ENCODE measurements around the gene SVOP.
"Not testable (repeated sequence)": the region's sequence is repeated elsewhere in the genome, so short reads cannot be mapped to it uniquely, and the experiment has no call there.

SVOP gene

DNA sequence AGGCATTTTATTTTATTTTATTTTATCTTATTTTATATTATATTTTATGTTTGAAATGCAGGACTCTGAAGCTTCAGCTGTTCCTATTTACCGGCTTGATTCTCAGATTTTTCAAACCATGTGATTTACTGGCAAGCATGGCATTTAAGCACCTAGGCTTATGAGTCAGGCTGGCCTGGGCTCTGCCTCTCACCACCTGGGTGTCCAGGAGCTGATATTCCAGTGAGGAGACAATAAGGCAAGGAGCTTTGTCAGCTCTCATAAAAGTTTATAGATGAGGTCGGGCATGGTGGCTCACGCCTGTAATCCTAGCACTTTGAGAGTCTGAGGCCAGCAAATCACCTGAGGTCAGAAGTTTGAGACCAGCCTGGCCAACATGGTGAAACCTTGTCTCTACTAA lies 138.9 kb downstream of the SVOP start:
- DNase-seq = no peak

DNA sequence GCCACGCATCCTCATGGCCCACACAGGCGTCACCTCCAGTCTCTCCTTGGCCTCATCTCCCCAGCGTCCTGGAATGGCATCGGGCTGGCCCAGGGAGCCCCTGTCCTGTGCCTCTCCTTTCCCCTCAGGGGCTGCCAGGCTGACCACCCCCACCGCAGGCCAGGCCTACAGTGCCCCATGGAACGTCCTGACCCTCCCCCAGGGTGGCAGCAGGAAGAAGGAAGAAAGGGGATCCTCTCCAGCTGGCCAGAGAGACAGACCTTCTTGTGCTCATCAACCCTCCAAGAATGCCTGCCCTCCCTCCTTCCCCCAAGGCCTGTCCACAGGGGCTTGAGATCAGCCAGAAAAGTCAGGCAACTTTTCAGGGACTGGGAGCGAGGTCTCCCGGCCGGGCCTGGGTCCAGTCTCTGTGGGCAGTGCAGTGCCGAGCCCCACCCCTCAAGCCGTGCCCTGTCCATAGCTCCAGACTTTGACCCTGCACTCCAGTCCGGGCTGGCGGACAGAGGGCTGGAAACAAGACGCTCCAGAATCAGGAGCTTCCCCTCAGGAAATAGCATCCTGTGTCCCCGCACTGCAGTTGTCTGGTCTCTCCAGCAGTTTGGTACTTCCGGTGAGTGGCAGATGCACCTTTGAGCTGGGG lies 141.1 kb downstream of the SVOP start, which contains the start of gene DAO:
DAO (plus strand) TSS at position 478 of the 640 bp plus-strand sequence. CDS start 4,915 bp downstream, outside the sequence.
- DNase-seq = no peak

DNA sequence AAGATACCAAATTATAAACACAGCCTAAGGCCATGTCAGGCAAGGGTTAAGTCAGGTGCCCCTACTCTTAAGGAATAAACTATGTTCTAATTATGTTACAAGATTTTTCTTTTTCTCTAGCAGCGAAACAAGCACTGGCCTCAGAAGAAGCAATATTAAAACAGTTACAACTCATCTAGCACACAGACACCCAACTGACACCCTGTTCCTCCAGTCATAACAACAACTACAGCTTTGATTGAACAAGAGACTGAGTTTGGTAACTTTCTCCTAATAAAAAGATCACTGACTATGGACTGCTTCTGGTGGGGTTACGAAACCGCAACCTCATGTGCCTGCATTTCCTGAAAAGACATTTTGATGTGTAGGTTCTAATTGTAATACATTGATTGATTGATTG lies 144.3 kb downstream of the SVOP start:
- DNase-seq = no peak

DNA sequence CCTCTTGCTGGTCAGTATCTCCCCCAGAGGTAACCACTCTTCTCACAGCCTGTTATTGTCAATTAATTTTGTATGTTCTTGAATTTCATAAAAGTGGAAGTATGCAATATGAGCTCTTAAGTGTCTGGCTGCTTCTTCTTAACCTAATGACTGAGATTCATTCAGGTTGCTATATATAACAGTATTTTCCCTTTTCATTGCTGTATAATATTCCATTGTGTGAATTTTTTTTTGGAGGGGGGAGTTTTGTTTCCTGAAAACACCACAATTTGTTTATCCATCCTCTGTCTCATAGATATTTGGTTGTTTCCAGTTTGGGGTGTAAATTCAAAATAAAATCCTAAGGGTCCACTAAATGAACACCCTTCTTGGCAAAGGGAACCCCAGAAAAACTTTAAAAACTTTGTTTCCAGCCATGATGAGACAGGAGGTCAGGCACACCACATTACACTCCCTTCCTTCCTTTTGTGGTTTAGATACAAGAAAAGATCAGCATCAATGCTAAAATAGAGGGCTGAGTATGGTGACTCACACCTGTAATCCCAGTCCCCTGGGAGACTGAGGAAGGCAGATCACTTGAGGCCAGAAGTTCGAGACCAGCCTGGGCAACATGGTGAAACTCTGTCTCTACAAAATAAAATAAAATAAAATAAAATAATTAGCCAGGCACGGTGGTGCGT lies 145.0 kb downstream of the SVOP start:
- no peak for DNase-seq

DNA sequence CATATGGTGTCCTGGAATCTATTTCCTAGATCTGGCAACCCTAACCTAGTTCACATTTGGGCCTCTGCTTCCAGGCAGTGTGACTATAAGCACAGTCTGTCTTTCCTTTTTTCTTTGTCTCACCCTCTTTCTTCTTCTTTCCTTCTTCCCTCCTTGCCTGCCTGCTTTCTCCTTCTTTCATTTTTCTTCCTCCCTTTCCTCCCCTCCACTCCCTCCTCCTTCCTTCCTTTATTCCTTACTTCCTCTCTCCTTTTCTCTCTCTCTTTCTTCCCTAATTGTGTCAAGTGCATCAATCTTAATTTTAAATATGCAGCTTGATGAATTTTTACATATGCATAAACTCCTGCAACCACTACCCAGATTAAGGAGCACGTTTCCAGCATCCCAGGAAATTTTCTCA lies 145.6 kb downstream of the SVOP start:
- DNase-seq = no peak

DNA sequence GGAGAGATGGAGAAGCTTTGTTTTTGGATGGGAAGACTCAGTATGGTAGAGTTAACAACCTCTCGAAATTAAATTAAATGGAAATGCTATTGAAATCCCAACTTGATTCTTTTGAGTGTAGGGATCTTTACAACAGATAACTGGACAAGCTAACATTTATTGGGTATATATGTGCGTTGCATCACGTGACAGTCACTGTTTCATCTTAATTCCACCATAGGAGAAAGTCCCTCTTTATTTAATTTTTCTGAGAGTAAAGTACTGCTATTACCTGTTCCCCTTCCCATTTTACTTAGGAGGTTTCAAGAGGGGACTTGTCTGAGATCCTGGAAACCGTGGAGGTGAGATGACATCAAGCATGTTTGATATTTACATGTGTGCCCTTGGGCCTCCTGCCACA lies 152.1 kb downstream of the SVOP start:
- DNase-seq = no peak

DNA sequence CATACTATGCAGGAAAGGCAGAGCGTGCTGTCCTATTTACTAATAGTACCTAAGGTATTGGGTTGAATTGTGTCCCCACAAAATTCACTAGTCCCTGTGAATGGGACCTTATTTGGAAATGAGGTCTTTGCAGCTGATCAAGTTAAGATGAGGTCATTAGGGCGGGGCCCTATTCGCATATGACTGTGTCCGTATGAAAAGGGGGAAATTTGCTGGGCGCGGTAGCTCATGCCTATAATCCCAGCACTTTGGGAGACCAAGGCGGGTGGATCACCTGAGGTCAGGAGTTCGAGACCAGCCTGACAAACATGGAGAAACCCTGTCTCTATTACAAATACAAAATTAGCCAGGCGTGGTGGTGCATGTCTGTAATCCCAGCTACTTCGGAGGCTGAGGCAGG lies 154.8 kb downstream of the SVOP start:
- DNase-seq = not testable (repeated sequence)

DNA sequence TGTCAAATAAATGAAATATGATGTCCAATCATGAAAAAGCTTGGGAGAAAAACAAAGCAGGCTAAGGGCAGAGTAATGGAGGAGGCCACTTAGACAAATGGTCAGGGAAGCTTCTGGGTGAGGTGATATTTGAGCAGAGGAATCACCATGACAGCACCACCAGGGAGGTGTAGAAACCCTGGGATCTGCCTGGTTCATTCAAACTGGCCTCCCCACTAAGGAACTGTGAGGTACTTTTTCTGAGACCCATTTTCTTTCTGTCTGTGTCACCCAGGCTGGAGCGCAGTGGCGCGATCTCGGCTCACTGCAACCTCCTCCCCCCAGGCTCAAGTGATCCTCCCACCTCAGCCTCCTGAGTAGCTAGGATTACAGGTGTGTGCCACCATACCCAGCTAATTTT lies 155.7 kb downstream of the SVOP start:
- no peak for DNase-seq

DNA sequence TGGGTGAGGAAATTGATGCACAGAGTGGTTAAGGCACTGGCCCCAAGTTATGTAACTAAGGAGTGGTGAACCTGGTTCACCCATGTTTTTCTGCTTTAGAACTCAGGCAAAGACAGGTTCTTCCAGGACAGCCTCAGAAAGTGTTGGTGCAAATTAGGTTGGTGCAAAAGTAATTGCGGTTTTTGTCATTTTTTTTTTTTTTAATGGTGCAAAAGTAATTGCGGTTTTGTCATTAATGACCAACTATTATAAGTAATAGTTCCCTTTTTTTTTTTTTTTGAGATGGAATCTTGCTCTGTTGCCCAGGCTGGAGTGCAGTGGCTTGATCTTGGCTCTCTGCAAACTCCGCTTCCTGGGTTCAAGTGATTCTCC lies 158.3 kb downstream of the SVOP start:
- no peak for DNase-seq

DNA sequence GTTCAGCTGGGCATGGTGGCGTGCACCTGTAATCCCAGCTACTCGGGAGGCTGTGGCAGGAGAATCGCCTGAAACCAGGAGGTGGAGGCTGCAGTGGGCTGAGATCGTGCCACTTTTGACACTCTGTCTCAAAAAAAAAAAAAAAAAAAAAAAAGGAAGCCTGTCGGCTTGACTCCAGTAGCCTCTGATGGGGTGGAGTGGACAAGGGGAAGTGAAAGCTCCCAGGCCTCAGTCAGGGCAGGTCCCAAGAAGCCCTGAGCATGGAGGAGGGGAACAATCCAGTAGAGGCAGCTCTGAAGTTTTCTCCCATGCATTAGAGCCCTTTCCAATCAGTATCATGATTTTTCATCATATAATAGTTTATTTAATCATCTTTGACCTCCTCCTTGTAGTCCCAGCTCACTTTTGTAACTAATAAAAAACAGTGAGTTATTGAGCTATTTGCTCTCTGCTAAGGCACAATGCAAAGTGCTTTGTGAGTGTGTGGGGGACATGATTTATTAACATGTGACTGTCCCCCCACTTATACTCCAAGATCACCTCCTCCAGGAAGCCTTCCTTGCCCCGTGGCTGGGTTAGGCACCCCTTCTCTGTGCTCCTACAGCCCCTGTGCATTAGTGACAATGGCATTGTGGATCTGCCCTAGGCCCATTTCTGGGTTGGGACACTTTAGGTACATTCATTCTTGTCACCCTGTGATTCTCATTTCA lies 158.8 kb downstream of the SVOP start:
- no peak for DNase-seq

DNA sequence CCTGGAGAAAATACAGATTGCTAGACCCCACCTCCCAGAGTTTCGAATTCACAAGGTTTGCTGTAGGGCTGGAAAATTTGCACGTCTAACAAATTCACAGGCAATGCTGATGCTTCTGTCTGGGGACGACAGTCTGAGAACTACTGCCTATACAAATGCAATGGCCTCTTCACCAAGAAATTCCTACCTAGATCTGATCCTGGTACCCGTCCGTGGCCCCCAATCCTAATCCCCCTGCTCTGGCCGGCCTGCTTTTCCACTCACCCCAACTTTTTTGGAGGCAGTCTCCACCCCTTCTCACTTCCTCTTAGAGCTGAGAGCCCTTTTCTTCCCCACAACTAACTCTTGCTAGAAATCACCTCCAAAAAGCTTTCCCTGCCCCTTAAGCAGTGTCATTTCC lies 160.4 kb downstream of the SVOP start:
- no peak for DNase-seq

DNA sequence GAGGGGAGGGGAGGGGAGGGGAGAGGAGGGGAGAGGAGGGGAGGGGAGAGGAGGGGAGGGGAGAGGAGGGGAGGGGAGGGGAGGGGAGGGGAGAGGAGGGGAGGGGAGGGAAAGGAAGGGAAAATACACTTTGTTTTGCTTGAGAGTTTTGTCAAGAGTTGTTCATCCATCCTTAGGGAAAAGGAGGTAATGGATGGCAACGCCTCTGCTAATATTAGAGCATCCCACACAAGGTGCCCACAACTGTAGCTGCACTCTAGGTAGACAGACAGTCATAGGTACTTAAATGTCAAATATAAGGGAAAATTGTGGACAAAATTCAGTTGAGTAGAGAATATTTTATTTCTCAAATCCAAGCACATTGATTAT lies 161.0 kb downstream of the SVOP start:
- DNase-seq = no peak

DNA sequence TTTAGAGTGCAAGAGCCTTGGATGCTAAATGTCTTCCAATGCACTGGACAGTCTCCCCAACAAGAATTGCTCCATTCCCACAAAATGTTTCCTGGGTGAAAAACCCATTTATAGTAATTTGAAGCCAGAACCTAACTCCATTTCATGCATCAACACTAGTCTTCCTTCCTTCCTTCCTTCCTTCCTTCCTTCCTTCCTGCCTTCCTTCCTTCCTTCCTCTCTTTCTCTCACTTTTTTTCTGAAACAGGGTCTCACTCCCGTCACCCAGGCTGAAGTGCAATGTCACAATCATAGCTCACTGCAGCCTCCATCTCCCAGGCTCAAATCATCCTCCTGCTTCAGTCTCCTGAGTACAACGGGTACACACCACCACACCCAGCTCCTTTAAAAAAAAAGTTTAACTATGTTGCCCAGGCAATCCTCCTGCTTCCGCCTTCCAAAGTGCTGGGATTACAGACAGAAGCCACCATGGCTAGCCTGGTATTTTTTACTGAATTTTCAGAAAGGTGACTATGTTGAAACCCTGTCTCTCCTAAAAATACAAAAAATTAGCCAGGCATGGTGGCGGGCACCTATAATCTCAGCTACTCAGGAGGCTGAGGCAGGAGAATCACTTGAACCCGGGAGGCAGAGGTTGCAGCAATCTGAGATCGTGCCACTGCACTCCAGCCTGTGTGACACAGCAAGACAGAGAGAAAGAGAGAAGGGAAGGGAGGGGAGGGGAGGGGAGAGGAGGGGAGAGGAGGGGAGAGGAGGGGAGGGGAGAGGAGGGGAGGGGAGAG lies 161.5 kb downstream of the SVOP start:
- not testable (repeated sequence) for DNase-seq

DNA sequence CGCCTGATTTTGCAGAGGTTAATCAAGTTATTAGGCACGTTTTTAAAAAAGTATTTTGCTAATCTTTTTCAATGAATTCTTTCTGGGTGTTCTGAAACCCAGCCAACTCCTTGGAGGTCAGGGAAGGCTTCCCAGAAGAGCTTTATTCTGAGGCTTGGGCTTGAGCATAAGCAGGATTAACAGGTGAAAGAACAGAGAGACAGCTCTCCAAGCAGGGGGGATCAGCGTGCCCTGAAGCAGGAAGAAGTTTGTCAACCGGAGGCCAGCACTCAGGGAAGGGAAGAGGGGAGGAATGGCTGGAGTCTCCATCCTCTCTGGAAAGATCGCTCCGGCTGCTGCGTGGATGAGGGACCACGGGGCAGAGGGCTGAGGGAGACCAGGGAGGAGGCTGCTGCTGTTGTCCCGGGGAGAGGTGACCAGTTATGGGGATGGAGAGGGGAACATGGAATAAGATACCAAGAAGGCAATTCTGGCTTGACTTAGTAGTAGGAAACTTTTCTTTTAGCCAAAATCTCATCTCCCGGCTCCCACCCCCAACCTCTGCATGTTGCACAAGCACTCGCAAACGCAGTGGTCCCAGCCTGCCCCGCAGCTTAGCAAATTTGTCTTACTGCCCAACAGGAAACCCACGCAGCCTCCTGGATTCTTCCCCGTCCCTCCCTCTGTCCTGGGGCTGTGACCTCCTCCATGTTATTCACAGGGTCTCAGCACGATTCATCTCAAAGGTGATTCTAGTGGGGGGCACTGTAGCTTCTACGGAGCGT lies 162.4 kb downstream of the SVOP start:
- DNase-seq = peak in 1 of 6 experiments; percentile 34
